K562 (cell line): ENCODE data around the gene TXLNG. TPM values are rescaled to one million over a fixed set of nuclear protein-coding genes. Genes with fewer than 3 reads are reported as not detected.

Source experiments
- EP300 ChIP-seq: IDR thresholded peaks from 2 replicates; pipeline ENCODE4 v1.6.1; 2012; ENCODE audit warnings: low read length, improper control_type of control experiment
- ETV5 ChIP-seq: sonication (generic); formaldehyde crosslinking; IDR thresholded peaks from 2 replicates; pipeline ENCODE4 v1.4.0; 2020; ENCODE audit warnings: low read depth, mild to moderate bottlenecking, missing genetic modification reagents
- HMGN3 ChIP-seq: IDR thresholded peaks from 2 replicates; pipeline ENCODE4 v1.6.1; 2011; ENCODE audit warnings: borderline replicate concordance, low read depth, mild to moderate bottlenecking, mixed read lengths, low read length; ENCODE audit not compliant: insufficient read length; ENCODE audit errors: extremely low read depth
- HSF4 ChIP-seq: fragments of 250-450 bp; sonication (Bioruptor Pico); IDR thresholded peaks from 2 replicates; pipeline ENCODE4 v2.1.2; 2022; ENCODE audit warnings: mild to moderate bottlenecking, moderate library complexity, borderline replicate concordance
- KLF1 ChIP-seq: fragments of 450-650 bp; IDR thresholded peaks from 2 replicates; pipeline ENCODE4 v1.6.1; 2016; ENCODE audit warnings: missing genetic modification characterization, missing compliant biosample characterization
- MTA2 ChIP-seq: fragments of 450-650 bp; IDR thresholded peaks from 2 replicates; pipeline ENCODE4 v1.6.1; 2016; ENCODE audit warnings: low read depth
- RCOR1 ChIP-seq, 2 experiments: IDR thresholded peaks; 2 replicates each; pipeline ENCODE4 v1.6.1; 2012; ENCODE audit warnings: low read depth in 2 of 2, low read length in 2 of 2, borderline replicate concordance in 1 of 2, improper control_type of control experiment in 1 of 2
- RNF2 ChIP-seq: sonication (generic); IDR thresholded peaks from 2 replicates; pipeline ENCODE4 v1.6.1; 2016
- RUNX1 ChIP-seq: sonication (generic); IDR thresholded peaks from 2 replicates; pipeline ENCODE4 v1.6.1; 2016; ENCODE audit warnings: antibody characterized with exemption, low read depth
- ZBTB17 ChIP-seq: fragments of 450-650 bp; formaldehyde crosslinking; IDR thresholded peaks from 2 replicates; pipeline ENCODE4 v1.4.0; 2020; ENCODE audit warnings: mild to moderate bottlenecking
- ZNF174 ChIP-seq: fragments of 250-450 bp; sonication (Bioruptor Pico); IDR thresholded peaks from 2 replicates; pipeline ENCODE4 v1.4.0; 2020; ENCODE audit warnings: mild to moderate bottlenecking
- ZNF232 ChIP-seq: sonication (generic); formaldehyde crosslinking; IDR thresholded peaks from 2 replicates; pipeline ENCODE4 v1.8.0; 2022; ENCODE audit warnings: mild to moderate bottlenecking, missing genetic modification reagents
- polyA plus RNA-seq, 8 experiments: library from polyadenylated mRNA; depleted of rRNA in 4 of 8; stranded (reverse) in 5 of 8; unstranded in 3 of 8; fragments of >200 nt; fragmentation: Nextera tagmentation in 2 of 8; fragmentation: Illumina TruSeq in 1 of 8; extraction: Ambion mirVana in 2 of 8; extraction: Trizol in 1 of 8; gene quantifications; 2 replicates each; pipeline versions ENCODE4 v1.2.1 to v1.2.3, GENCODE V29; 2011 to 2014; ENCODE audit warnings: inconsistent platforms in 1 of 8, missing spikeins in 1 of 8
- total RNA-seq, 7 experiments: library from RNA; depleted of rRNA in 6 of 7; stranded (reverse); fragments of >200 nt in 6 of 7; fragmentation: Illumina TruSeq in 2 of 7; extraction: Trizol in 2 of 7; gene quantifications; 2 replicates each; pipeline versions ENCODE4 v1.2.1 to v1.2.3, GENCODE V29; 2011 to 2021; ENCODE audit warnings: low replicate concordance in 1 of 7
- TF ChIP-seq, protein P1 (sequence below), 3 experiments: IDR thresholded peaks in 2 of 3; conservative IDR thresholded peaks in 1 of 3; 2 replicates each; pipeline ENCODE4 v1.5.1; 2011 to 2012; ENCODE audit warnings: low read length in 3 of 3, mild to moderate bottlenecking in 3 of 3, control low read depth in 2 of 3, improper control_type of control experiment in 1 of 3, inconsistent platforms in 1 of 3, low read depth in 1 of 3, mixed read lengths in 1 of 3, moderate library complexity in 1 of 3; ENCODE audit not compliant: insufficient read depth in 2 of 3
- TF ChIP-seq, protein P2 (sequence below): fragments of 200-800 bp; sonication (Bioruptor generic); IDR thresholded peaks from 2 replicates; pipeline ENCODE4 v1.6.1; 2017; ENCODE audit warnings: missing genetic modification characterization, missing compliant biosample characterization
- TF ChIP-seq, protein P3 (sequence below): fragments of 450-650 bp; IDR thresholded peaks from 2 replicates; pipeline ENCODE4 v1.6.1; 2017; ENCODE audit warnings: mild to moderate bottlenecking, moderate library complexity
- TF ChIP-seq, protein P4 (sequence below): fragments of 250-450 bp; sonication (Bioruptor Pico); IDR thresholded peaks from 2 replicates; pipeline ENCODE4 v1.5.0; 2021; ENCODE audit warnings: mild to moderate bottlenecking, borderline replicate concordance

Gene TXLNG
- total and polyA plus RNA-seq, 9 of the 15 experiments (the other 6 are each of a cell fraction or from before 2014, with no cell fraction given), result 13.1 to 47.0 (median 31.6) TPM

DNA sequence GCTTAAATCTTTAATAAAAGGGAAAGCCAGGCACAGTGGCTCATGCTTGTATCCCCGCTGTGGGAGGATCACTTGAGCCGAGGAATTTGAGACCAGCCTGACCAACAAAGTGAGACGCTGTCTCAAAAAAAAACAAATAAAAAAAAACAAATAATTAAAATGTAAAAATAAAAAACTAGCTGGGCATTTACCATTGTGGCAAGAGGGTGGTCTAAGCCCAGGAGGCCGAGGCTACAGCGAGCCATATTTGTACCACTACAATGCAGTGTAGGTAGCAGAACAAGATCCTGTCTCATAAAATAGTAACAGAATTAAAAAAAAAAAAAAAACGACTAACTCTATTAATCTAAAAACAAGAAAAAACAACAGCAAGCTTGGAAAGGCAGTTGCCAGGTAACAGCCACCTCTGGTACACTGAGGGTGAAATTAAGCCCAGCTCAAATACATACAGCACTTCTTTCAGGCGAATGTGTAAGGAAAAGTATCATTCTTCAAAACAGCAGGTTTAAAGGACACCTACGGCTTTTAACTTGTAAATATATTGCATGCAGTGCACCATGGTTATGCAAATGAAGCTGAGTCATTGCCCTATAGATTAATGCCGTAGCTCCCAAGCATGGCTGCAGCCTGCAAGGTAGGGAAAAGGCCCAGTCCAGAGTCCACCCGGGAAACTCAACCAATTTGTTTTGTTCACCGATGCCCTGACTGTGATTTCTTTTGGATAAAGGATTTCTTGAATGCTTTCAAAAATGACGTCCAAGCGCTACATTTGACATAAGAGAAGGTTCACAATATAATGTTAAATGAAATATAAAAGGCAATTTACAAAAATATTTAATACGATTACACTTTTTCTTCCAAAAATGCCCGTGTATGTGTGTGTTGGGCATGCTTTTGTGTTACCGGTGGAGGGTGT, 14.5 kb upstream of the TXLNG start (continued):
- TF ChIP-seq EP300, result no peak; the same call in 1 of the 2 replicates
- TF ChIP-seq, protein P1, sequence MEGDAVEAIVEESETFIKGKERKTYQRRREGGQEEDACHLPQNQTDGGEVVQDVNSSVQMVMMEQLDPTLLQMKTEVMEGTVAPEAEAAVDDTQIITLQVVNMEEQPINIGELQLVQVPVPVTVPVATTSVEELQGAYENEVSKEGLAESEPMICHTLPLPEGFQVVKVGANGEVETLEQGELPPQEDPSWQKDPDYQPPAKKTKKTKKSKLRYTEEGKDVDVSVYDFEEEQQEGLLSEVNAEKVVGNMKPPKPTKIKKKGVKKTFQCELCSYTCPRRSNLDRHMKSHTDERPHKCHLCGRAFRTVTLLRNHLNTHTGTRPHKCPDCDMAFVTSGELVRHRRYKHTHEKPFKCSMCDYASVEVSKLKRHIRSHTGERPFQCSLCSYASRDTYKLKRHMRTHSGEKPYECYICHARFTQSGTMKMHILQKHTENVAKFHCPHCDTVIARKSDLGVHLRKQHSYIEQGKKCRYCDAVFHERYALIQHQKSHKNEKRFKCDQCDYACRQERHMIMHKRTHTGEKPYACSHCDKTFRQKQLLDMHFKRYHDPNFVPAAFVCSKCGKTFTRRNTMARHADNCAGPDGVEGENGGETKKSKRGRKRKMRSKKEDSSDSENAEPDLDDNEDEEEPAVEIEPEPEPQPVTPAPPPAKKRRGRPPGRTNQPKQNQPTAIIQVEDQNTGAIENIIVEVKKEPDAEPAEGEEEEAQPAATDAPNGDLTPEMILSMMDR (IDR thresholded peaks at IDR 0.05 in 2 of 3, conservative IDR thresholded peaks at IDR 0.05 in 1 of 3; ENCODE audit: insufficient read depth in 2 of 3, low read depth in 1 of 3, low read length in 3 of 3), result no peak
- peak; percentile 98 for TF ChIP-seq RNF2
- TF ChIP-seq, protein P2, sequence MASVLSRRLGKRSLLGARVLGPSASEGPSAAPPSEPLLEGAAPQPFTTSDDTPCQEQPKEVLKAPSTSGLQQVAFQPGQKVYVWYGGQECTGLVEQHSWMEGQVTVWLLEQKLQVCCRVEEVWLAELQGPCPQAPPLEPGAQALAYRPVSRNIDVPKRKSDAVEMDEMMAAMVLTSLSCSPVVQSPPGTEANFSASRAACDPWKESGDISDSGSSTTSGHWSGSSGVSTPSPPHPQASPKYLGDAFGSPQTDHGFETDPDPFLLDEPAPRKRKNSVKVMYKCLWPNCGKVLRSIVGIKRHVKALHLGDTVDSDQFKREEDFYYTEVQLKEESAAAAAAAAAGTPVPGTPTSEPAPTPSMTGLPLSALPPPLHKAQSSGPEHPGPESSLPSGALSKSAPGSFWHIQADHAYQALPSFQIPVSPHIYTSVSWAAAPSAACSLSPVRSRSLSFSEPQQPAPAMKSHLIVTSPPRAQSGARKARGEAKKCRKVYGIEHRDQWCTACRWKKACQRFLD (CRISPR knock-in tag), result peak; percentile 84; the same call in 1 of the 2 replicates
- TF ChIP-seq ZNF232, result no peak
- TF ChIP-seq, protein P3, sequence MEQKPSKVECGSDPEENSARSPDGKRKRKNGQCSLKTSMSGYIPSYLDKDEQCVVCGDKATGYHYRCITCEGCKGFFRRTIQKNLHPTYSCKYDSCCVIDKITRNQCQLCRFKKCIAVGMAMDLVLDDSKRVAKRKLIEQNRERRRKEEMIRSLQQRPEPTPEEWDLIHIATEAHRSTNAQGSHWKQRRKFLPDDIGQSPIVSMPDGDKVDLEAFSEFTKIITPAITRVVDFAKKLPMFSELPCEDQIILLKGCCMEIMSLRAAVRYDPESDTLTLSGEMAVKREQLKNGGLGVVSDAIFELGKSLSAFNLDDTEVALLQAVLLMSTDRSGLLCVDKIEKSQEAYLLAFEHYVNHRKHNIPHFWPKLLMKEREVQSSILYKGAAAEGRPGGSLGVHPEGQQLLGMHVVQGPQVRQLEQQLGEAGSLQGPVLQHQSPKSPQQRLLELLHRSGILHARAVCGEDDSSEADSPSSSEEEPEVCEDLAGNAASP, result no peak
- no peak for TF ChIP-seq HMGN3
- TF ChIP-seq ETV5 (CRISPR knock-in tag), result no peak
- no peak; the same call in 1 of the 2 replicates for TF ChIP-seq MTA2
- TF ChIP-seq RUNX1, result peak; percentile 76; the same call in 1 of the 2 replicates
- TF ChIP-seq ZBTB17 (CRISPR knock-in tag), result no peak
- no peak for TF ChIP-seq HSF4
- TF ChIP-seq RCOR1 (IDR thresholded peaks at IDR 0.05; ENCODE audit: borderline replicate concordance in 1 of 2, low read depth in 2 of 2, low read length in 2 of 2), result no peak
- no peak for TF ChIP-seq KLF1 (tag)
- TF ChIP-seq, protein P4, sequence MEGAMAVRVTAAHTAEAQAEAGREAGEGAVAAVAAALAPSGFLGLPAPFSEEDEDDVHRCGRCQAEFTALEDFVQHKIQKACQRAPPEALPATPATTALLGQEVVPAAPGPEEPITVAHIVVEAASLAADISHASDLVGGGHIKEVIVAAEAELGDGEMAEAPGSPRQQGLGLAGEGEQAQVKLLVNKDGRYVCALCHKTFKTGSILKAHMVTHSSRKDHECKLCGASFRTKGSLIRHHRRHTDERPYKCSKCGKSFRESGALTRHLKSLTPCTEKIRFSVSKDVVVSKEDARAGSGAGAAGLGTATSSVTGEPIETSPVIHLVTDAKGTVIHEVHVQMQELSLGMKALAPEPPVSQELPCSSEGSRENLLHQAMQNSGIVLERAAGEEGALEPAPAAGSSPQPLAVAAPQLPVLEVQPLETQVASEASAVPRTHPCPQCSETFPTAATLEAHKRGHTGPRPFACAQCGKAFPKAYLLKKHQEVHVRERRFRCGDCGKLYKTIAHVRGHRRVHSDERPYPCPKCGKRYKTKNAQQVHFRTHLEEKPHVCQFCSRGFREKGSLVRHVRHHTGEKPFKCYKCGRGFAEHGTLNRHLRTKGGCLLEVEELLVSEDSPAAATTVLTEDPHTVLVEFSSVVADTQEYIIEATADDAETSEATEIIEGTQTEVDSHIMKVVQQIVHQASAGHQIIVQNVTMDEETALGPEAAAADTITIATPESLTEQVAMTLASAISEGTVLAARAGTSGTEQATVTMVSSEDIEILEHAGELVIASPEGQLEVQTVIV (CRISPR knock-in tag), result no peak
- TF ChIP-seq ZNF174 (CRISPR knock-in tag), result 0 out of 2 replicates have a peak, but pooled peaks have one; percentile 32
